Hippocampal formation (tissue), 2 donors: ENCODE results near the gene KRT6C.

Experiments used
- DNase-seq, 2 donors: peaks; one replicate each; lab custom pipeline; 2025; lab: John Stamatoyannopoulos, UW

The KRT6C gene

GRCh38 chr12:52434760-52435530 lies 38.7 kb downstream of the KRT6C start:
- DNase-seq: no peak

GRCh38 chr12:52434081-52434733 lies 39.4 kb downstream of the KRT6C start, which contains the start of gene KRT75:
TSS of gene KRT75 (minus strand) at chr12:52434371. CDS start at chr12:52434304, 67 bp downstream.
- DNase-seq: no peak

GRCh38 chr12:52433501-52434080 lies 40.0 kb downstream of the KRT6C start:
- DNase-seq: no peak

DNA sequence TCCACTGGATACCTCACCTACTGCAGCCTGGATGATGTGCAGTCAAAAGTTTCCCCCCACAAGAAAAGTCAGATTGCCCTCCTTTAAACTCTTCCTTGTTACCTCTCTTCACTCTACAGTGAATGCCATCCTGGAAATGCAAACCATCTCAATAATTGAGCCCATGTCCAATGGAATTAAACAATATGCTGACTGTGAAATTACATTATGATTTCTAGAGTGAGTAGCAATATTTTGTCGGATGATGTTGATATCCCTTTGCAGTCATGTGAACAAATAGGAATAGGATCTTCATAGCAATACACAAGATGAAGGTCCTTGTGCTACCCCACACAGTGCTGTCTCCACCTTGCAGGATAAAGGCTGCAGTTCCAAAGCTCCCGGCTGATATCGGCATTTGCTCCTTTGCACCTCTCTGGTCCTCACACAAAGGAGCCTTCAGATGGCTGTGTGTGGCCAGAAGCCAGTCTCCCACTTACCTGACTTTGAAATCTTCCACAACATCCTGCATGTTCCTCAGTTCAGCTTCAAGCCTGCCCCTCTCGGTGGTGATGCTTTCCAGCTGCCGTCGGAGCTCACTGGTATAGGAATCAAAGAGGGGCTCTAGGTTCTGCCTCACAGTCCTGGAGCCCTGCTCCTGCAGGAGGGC lies 40.9 kb downstream of the KRT6C start:
- DNase-seq: no peak

DNA sequence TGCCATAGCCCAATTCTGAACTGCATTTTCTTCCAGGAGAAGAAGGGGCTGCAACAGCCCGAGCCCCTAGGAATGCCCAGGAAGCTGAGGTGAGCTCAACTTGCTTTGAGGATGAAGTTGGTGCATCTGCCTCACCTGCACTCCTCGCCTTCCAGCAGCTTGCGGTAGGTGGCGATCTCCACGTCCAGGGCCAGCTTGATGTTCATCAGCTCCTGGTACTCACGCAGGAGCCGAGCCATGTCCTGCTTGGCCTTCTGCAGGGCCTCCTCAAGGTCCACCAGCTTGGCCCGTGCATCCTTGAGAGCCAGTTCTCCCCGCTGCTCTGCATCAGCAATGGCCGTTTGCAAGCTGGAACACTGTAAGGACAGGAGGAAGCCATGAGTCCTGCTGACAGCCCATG lies 45.5 kb downstream of the KRT6C start:
- no peak for DNase-seq

GRCh38 chr12:52427083-52427482 lies 46.5 kb downstream of the KRT6C start:
- no peak for DNase-seq

- DNase-seq: no peak
Observed at GRCh38 chr12:52426034-52426433, 47.6 kb downstream of the KRT6C start.

GRCh38 chr12:52425466-52425865 lies 48.1 kb downstream of the KRT6C start:
- DNase-seq: no peak

DNA sequence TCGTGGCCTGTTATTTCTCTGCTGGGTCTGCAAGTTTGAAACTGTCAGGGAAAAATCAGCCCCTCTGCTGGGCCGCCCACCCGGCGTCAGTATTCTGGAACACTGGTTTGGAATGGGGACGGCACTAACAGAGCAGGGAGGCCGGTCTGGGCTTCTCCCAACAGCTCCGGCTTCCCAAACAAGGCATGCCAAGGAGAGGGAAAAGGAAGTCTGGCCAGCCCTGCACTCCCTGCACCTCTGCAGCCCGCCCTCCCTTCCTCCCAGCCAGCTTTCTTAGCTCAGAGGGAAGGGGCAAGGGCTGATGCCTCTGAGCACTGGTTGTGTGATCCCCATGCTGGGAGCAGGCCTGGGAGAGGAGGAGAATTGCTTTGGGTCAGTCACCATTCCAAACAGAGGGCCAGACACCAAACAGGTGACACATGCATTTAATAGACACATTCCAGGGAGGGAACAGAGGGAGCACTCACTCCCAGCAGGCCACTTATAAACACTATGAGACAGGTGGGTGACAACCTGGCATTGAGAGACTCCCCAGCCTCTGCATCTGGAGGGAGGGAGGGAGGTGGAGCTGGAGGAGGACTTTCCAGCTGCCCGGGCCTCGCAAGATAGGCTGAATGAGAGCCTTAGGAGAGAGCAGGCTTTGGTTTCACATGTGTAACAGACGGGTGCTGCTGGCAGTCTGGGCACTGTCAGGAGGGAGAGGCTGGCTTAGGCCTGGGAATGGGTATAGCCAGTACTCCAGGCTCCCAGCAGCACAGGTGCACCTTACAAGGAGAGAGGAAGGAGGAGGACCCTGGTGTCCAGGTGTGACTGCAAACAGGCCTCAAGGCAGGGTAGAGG lies 49.7 kb downstream of the KRT6C start:
- DNase-seq: no peak

- DNase-seq: no peak
Observed at GRCh38 chr12:52423035-52423434, 50.6 kb downstream of the KRT6C start.

DNA sequence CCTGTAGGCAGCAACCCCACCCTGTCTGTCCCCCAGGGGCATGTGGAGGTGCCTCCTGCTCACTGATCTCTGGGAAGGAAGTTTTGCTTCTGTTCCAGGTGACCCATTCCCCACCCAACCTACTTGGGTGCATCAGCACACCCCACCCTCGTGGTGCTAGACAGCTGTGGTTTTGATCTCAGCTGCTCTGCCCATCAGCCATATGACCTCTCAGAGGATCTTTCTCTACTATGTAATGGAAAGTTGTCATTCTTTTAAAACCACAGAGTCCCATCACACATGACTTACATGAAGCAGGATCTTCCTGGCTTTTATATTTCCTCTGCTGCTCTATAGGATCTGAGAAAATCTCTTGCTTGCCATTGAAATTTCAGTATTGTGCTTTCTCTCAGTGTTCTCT lies 53.9 kb downstream of the KRT6C start:
- DNase-seq: no peak

DNA sequence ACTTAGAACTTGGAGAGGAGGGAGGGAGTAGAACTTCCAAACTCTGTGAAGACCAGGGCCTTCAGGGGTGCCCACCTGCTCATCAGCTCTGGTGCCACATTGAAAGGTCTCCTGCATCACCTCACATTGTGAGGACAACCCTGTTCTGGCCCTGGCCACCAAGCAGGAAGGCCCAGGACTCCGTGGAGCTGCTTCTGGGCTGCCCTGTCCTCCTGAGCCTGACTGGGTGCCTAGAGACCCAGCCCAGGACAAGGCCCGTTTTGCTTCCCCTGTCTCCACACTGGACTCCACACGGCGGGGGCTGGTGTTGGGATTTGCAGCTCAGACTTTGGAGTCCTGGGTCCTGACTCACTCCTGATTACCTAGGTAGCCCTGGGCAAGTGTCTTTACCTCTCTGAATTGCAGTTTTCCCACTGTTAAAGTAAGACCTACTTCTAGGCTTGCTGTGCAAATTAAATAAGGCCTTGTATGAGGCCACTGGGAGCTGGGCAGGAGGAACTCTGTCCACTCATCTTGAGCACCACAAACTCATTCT lies 55.0 kb downstream of the KRT6C start:
- no peak for DNase-seq
